OCI-LY3 (cell line): ENCODE measurements around the gene PPP6R3.

ENCODE experiments used
- H2AFZ ChIP-seq: fragments of 200-600, 300-600 bp; shearing (Covaris generic); 2 replicates; pipeline ENCODE4 v1.6.0; 2014; ENCODE audit warnings: antibody characterized with exemption, low read depth, low read length
- H3K27ac ChIP-seq: fragments of 200-600, 300-600 bp; sonication (generic); 2 replicates; pipeline ENCODE4 v1.5.1; 2014; ENCODE audit warnings: mild to moderate bottlenecking, low read length, moderate library complexity, mixed read lengths
- H3K27me3 ChIP-seq: fragments of 200-600, 300-600 bp; sonication (generic); 2 replicates; pipeline ENCODE4 v1.6.1; 2014; ENCODE audit warnings: low read depth, low read length, mixed read lengths
- H3K36me3 ChIP-seq: fragments of 200-600, 300-600 bp; sonication (generic); replicated peaks from 2 replicates; pipeline ENCODE3; 2014; ENCODE audit warnings: low read depth, low read length, mixed read lengths
- H3K4me1 ChIP-seq: fragments of 300-600, 200-600 bp; sonication (generic); 2 replicates; pipeline ENCODE4 v1.6.1; 2014; ENCODE audit warnings: low read length, mixed read lengths
- H3K4me2 ChIP-seq: fragments of 200-600, 300-600 bp; sonication (generic); 2 replicates; pipeline ENCODE4 v1.6.1; 2014; ENCODE audit warnings: low read length, mixed read lengths
- H3K4me3 ChIP-seq: fragments of 300-600, 200-600 bp; sonication (generic); 2 replicates; pipeline ENCODE4 v1.5.1; 2014; ENCODE audit warnings: antibody characterized with exemption, mild to moderate bottlenecking, low read length, moderate library complexity
- H3K79me2 ChIP-seq: fragments of 300-600, 200-600 bp; shearing (Covaris generic); 2 replicates; pipeline ENCODE4 v1.6.1; 2014; ENCODE audit warnings: mild to moderate bottlenecking, low read length, mixed read lengths
- H3K9ac ChIP-seq: fragments of 300-600, 200-600 bp; shearing (Covaris generic); 2 replicates; pipeline ENCODE4 v1.6.0; 2014; ENCODE audit warnings: mild to moderate bottlenecking, low read length, moderate library complexity
- H3K9me3 ChIP-seq: fragments of 200-600, 300-600 bp; shearing (Covaris generic); 2 replicates; pipeline ENCODE4 v1.6.1; 2014; ENCODE audit warnings: low read length, mixed read lengths; ENCODE audit not compliant: insufficient read depth
- H4K20me1 ChIP-seq: fragments of 200-600, 300-600 bp; sonication (generic); 2 replicates; pipeline ENCODE4 v1.6.1; 2016; ENCODE audit warnings: low read length, mixed read lengths; ENCODE audit not compliant: insufficient read depth
- CTCF ChIP-seq: fragments of 200-600, 300-600 bp; sonication (generic); IDR thresholded peaks from 2 replicates; pipeline ENCODE4 v1.5.1; 2014; ENCODE audit warnings: antibody characterized with exemption, low read length, low read depth
- EZH2phosphoT487 ChIP-seq: fragments of 200-600 bp; shearing (Covaris generic); IDR thresholded peaks from 2 replicates; pipeline ENCODE4 v1.6.1; 2018; ENCODE audit warnings: antibody characterized with exemption, mixed run types, low read depth

PPP6R3 gene

GRCh38 chr11:68560216-68560615, 99.7 kb downstream of the PPP6R3 start:
- Histone ChIP-seq H4K20me1 (peaks cover 37% of the 10 kb centered on the region), H3K4me1 (no peaks in the 10 kb centered on the region), H3K4me2 (no peak overlapping the region), H3K9me3 (no peaks in the 10 kb centered on the region), H2AFZ (no peak overlapping the region), H3K79me2 (peaks cover 21% of the 10 kb centered on the region; the same call in 1 of the 2 replicates), H3K27me3 (no peaks in the 10 kb centered on the region), H3K4me3 (no peak overlapping the region), H3K27ac (no peak overlapping the region), H3K9ac (no peak overlapping the region), H3K36me3 (peaks cover 56% of the 10 kb centered on the region)
- TF ChIP-seq EZH2phosphoT487 (no peak), CTCF (no peak)

- H3K36me3 ChIP-seq, result peaks cover 61% of the 10 kb centered on the region
- no peak overlapping the region for H3K4me3 ChIP-seq
- H3K27me3 ChIP-seq, result no peaks in the 10 kb centered on the region
- H2AFZ ChIP-seq, result no peak overlapping the region
- H3K4me2 ChIP-seq, result no peak overlapping the region
- H3K27ac ChIP-seq, result no peak overlapping the region
- no peaks in the 10 kb centered on the region for H3K9me3 ChIP-seq
- H3K9ac ChIP-seq, result no peak overlapping the region
- H4K20me1 ChIP-seq, result peaks cover 46% of the 10 kb centered on the region
- no peaks in the 10 kb centered on the region for H3K4me1 ChIP-seq
- TF ChIP-seq CTCF (no peak), EZH2phosphoT487 (no peak)
- H3K79me2 ChIP-seq, result peaks cover 13% of the 10 kb centered on the region
These were observed 102.9 kb downstream of the PPP6R3 start for GRCh38 chr11:68563454-68563853.

DNA sequence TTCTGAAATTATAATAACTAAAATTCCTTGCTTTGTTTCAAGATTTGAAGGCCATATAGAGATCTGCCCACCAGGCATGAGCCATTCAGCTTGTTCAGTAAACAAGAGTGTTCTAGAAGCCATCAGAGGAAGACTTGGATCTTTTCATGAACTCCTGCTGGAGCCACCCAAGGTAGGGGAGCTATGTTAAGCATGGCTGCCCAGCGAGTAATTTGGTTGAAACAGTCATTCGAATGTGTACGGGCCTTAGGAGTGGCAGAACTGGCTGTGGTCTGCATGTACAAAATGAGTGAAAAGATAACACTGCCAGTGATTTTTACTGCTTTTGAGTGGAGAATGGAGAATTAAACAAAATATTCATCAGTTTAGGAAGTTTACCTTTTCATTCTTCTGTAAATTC, 103.7 kb downstream of the PPP6R3 start:
- H2AFZ ChIP-seq, result no peak overlapping the region
- no peak overlapping the region for H3K4me3 ChIP-seq
- no peaks in the 10 kb centered on the region for H3K9me3 ChIP-seq
- peaks cover 11% of the 10 kb centered on the region for H3K79me2 ChIP-seq
- no peaks in the 10 kb centered on the region for H3K27me3 ChIP-seq
- TF ChIP-seq EZH2phosphoT487 (no peak), CTCF (no peak)
- no peak overlapping the region for H3K27ac ChIP-seq
- H3K4me2 ChIP-seq, result no peak overlapping the region
- H3K4me1 ChIP-seq, result peaks cover 5% of the 10 kb centered on the region
- peaks cover 49% of the 10 kb centered on the region for H4K20me1 ChIP-seq
- peaks cover 54% of the 10 kb centered on the region for H3K36me3 ChIP-seq
- no peak overlapping the region for H3K9ac ChIP-seq

DNA sequence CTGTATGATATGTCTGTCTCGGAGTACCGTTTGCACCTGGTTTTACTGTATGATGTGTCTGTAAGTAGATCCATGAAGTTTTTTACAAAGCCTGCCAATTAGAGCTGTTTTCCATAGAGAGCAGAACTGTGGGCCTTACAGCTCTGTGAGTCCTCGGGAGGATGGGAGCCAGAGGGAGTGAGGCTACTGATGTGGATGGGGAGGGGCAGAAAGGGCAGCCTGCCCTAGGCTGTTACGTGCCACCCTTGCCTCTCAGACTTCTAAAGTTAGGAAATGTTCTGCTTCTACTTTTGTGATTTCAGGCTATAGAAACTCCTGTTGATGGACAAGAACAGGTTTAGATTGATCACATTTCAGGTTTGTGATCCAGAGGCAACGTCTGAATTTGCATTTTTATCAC, 105.2 kb downstream of the PPP6R3 start:
- TF ChIP-seq CTCF, result no peak
- Histone ChIP-seq H3K4me1 (peaks cover 11% of the 10 kb centered on the region), H3K27ac (no peak overlapping the region), H3K4me2 (no peak overlapping the region), H3K27me3 (no peaks in the 10 kb centered on the region), H3K36me3 (peaks cover 58% of the 10 kb centered on the region), H3K9me3 (no peaks in the 10 kb centered on the region), H3K4me3 (no peak overlapping the region), H3K9ac (no peak overlapping the region), H2AFZ (no peak overlapping the region), H4K20me1 (peaks cover 59% of the 10 kb centered on the region), H3K79me2 (peaks cover 14% of the 10 kb centered on the region)
